Frontal cortex (tissue), 1 donor: ENCODE data around the gene DACT1. TPM values are rescaled to one million over a fixed set of nuclear protein-coding genes. Genes with fewer than 3 reads are reported as not detected.

ENCODE experiments used
- total RNA-seq: library from RNA; depleted of rRNA; stranded (reverse); fragments of >200 nt; gene quantifications from one replicate; pipeline ENCODE4 v1.2.3, GENCODE V29; 2014

The DACT1 gene
- total RNA-seq, 1 donor from 2014 or later, result 203 TPM

Other genes starting within 250 kb of the DACT1 start
- gene TOMM20L, start 242.0 kb upstream of the DACT1 start, total RNA-seq, result not detected
- 23.2 TPM for gene TIMM9, start 210.4 kb upstream of the DACT1 start, total RNA-seq
- gene KIAA0586, start 210.2 kb upstream of the DACT1 start, total RNA-seq, result 26.9 TPM